Measurements from ENCODE around the gene RYR1. TPM values are rescaled to one million over a fixed set of nuclear protein-coding genes. Genes with fewer than 3 reads are reported as not detected.

Gene RYR1
- total RNA-seq, 2 donors from 2014 or later, result 0.84 to 3.3 TPM

GRCh38 chr19:38606131-38606530 lies 172.6 kb downstream of the RYR1 start:
- Histone ChIP-seq H3K27me3 (ENCODE audit: control insufficient read depth, insufficient read depth, low read length, poor library complexity, severe bottlenecking) (no peaks in the 10 kb centered on the region), H3K9me3 (ENCODE audit: control insufficient read depth, low read length) (no peaks in the 10 kb centered on the region), H3K27ac (ENCODE audit: low read depth, low read length) (no peak overlapping the region), H3K4me1 (ENCODE audit: control insufficient read depth, insufficient read depth, low read length) (no peaks in the 10 kb centered on the region), H3K4me3 (ENCODE audit: low read length) (no peak overlapping the region), H3K36me3 (ENCODE audit: control insufficient read depth, insufficient read depth, low read length) (no peaks in the 10 kb centered on the region), H3K9ac (ENCODE audit: extremely low read depth, low read length, poor library complexity, severe bottlenecking) (no peak overlapping the region)
- 88 to 93% methylated on average over 5 to 6 of the region's 6 CpGs for WGBS, 2 experiments (ENCODE audit: insufficient coverage in 1 of 2, insufficient read length in 1 of 2)
- Mint-ChIP-seq H3K9me3 (no peaks in the 10 kb centered on the region), H3K27me3 (ENCODE audit: insufficient read depth) (no peaks in the 10 kb centered on the region), H3K4me3 (no peak overlapping the region), H3K4me1 (no peaks in the 10 kb centered on the region), H3K27ac (no peak overlapping the region), H3K36me3 (ENCODE audit: low read depth) (no peaks in the 10 kb centered on the region)
- no peak for TF ChIP-seq CTCF (conservative IDR thresholded peaks at IDR 0.05)
- no peak for DNase-seq

GRCh38 chr19:38614289-38614688 lies 180.8 kb downstream of the RYR1 start:
- TF ChIP-seq CTCF (conservative IDR thresholded peaks at IDR 0.05), result no peak
- Histone ChIP-seq H3K36me3 (ENCODE audit: control insufficient read depth, insufficient read depth, low read length) (no peaks in the 10 kb centered on the region), H3K4me1 (ENCODE audit: control insufficient read depth, insufficient read depth, low read length) (no peaks in the 10 kb centered on the region), H3K27ac (ENCODE audit: low read depth, low read length) (no peak overlapping the region), H3K27me3 (ENCODE audit: control insufficient read depth, insufficient read depth, low read length, poor library complexity, severe bottlenecking) (no peaks in the 10 kb centered on the region), H3K9me3 (ENCODE audit: control insufficient read depth, low read length) (no peaks in the 10 kb centered on the region), H3K9ac (ENCODE audit: extremely low read depth, low read length, poor library complexity, severe bottlenecking) (no peak overlapping the region), H3K4me3 (ENCODE audit: low read length) (no peak overlapping the region)
- H3K4me1 Mint-ChIP-seq, result peaks cover 12% of the 10 kb centered on the region
- H3K27ac Mint-ChIP-seq, result no peak overlapping the region
- no peak overlapping the region for H3K4me3 Mint-ChIP-seq
- 87 to 90% methylated on average over 2 to 3 of the region's 3 CpGs for WGBS, 2 experiments (ENCODE audit: insufficient coverage in 1 of 2, insufficient read length in 1 of 2)
- H3K27me3 Mint-ChIP-seq (ENCODE audit: insufficient read depth), result no peaks in the 10 kb centered on the region
- no peak for DNase-seq
- no peaks in the 10 kb centered on the region for H3K9me3 Mint-ChIP-seq
- H3K36me3 Mint-ChIP-seq (ENCODE audit: low read depth), result no peaks in the 10 kb centered on the region

GRCh38 chr19:38615007-38615581 lies 181.6 kb downstream of the RYR1 start:
- Mint-ChIP-seq H3K36me3 (ENCODE audit: low read depth) (no peaks in the 10 kb centered on the region), H3K4me3 (no peak overlapping the region), H3K4me1 (peaks cover 16% of the 10 kb centered on the region), H3K27ac (no peak overlapping the region), H3K27me3 (ENCODE audit: insufficient read depth) (no peaks in the 10 kb centered on the region), H3K9me3 (no peaks in the 10 kb centered on the region)
- Histone ChIP-seq H3K9me3 (ENCODE audit: control insufficient read depth, low read length) (no peaks in the 10 kb centered on the region), H3K4me3 (ENCODE audit: low read length) (no peak overlapping the region), H3K36me3 (ENCODE audit: control insufficient read depth, insufficient read depth, low read length) (no peaks in the 10 kb centered on the region), H3K4me1 (ENCODE audit: control insufficient read depth, insufficient read depth, low read length) (peaks cover under 1% of the 10 kb centered on the region), H3K27me3 (ENCODE audit: control insufficient read depth, insufficient read depth, low read length, poor library complexity, severe bottlenecking) (no peaks in the 10 kb centered on the region), H3K9ac (ENCODE audit: extremely low read depth, low read length, poor library complexity, severe bottlenecking) (no peak overlapping the region), H3K27ac (ENCODE audit: low read depth, low read length) (no peak overlapping the region)
- 79 to 85% methylated on average over 7 of the region's 7 CpGs for WGBS, 2 experiments (ENCODE audit: insufficient coverage in 1 of 2, insufficient read length in 1 of 2)
- TF ChIP-seq CTCF (conservative IDR thresholded peaks at IDR 0.05), result no peak
- no peak for DNase-seq
